GM21723 (cell line): ENCODE results near the gene PMFBP1.

Experiments
- ATAC-seq: cut with Tn5 transposase; IDR thresholded peaks from one replicate; pipeline ENCODE4 v1.9.1; 2021; ENCODE audit warnings: mild to moderate bottlenecking, moderate library complexity; ENCODE audit not compliant: unreplicated experiment

PMFBP1 gene

DNA sequence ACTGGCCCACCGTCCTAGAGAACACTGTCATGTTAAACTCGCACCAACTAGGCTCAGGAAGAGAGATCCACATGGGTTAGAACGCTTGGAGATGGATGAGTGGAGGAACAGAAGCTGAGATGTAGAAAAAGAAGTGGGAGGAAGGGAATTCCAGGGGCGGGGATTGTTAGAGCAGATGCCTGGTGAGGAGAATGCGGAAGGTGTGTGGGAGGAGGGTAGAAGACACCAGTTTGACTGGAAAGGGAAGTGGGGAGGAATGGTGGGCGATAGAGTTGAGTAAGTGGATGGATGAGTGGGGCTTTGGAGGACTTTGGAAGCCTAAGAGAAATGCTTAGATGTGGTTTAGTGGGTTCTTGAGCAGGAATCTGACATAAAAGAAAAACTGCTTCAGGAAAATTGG is 40.9 kb downstream of the PMFBP1 start:
- ATAC-seq = no peak

DNA sequence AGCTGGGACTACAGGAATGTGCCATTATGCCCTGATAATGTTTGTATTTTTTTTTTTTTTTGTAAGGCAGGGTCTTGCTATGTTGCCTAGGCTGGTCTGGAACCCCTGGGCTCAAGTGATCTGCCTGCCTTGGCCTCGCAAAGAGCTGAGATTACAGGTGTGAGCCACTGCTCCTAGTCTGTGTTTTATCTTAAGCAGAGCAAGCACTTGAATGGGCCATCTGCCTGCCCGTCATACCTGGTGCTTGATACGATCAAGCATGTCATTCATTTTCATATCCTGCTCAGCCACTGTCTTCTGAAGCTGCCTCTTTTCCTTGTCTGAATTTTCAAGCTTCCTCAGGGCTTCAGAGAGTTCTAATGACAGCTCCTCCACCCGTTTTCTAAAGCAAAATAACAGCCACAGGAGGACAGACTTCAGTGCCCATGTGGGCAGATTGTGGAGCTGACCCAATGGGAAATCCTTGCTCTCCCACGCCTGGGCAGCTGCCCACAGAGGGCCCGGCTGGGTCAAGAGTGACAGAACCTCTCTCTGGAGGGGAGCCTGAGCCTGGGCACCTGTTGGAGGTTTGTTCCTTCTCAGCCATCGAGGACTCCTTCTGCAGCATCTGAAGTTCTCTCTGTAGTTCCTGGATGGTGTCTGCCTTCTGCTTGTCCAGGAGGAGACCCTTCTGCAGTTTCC is 41.8 kb downstream of the PMFBP1 start:
- ATAC-seq = no peak

DNA sequence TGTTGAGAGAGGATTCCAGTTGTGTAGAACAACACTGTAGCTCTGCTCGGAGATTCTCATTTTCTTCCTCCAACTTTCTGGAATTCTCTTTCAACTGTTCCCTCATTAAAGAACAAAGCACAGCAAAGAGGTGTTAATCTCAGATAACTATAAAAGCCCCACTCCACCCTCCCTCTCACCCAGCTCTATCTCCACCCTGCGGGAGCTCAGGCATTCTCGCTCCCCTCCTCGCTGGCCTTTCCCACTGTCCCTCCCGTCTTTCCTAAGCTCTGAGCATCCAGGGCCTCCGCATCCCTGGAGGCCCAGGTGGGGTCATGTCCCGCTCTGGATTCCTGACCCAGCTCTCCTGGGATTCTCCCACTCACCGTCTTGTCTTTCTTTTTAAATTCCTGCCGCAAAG is 43.3 kb downstream of the PMFBP1 start:
- no peak for ATAC-seq

DNA sequence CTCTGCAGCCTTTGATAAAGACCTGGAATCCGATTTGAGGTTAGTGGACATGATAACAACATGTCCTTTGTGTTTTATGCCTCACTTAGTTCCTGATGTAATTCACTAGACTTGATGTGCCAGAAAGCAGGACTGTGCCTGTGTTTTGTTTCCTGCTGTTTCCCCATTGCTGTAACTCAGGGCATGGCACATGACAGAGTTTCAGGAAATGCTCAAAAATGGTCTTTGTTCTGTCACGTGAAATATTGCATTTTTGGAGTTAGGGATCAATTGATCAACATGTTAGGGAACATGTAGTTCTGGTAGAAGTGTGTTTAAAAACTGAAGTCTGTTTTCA is 45.6 kb downstream of the PMFBP1 start:
- no peak for ATAC-seq

DNA sequence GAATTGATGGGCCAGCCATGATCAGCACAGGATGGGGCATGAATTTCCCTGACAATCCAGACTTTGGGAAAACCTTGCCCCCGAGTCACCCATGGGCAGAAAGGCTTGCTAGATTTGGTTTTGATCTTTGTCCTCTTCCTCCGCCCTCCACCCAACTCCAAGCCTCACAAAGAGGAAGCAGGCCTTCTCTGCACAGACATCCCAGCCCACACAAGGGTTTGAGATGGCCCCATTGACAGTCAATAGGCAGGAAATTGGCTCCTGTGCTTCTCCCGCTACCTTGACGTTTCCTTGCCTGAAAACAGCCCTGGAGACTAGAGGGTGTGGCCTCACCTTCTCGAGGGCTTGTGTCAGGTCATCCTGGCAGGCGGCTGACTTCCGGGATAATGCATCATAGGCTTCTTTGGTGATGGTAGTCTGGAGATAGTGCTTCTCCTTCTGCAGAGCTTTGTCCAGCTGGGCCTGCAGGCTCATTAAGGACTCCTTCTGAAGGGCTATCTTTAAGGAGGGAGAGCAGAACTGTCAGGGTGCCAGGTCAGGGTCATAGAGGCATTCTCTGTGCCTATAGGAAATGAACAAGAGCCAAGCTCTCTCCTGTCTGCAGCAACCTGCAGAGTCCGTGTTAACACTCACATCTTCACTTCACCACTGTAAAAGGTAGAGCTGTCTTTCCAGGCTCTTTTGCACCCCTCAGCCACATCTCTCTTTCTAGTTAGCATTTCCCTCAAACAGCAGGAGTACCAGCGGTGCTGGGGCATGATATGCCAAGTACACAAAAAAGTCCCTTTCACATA is 46.1 kb downstream of the PMFBP1 start:
- ATAC-seq = no peak

DNA sequence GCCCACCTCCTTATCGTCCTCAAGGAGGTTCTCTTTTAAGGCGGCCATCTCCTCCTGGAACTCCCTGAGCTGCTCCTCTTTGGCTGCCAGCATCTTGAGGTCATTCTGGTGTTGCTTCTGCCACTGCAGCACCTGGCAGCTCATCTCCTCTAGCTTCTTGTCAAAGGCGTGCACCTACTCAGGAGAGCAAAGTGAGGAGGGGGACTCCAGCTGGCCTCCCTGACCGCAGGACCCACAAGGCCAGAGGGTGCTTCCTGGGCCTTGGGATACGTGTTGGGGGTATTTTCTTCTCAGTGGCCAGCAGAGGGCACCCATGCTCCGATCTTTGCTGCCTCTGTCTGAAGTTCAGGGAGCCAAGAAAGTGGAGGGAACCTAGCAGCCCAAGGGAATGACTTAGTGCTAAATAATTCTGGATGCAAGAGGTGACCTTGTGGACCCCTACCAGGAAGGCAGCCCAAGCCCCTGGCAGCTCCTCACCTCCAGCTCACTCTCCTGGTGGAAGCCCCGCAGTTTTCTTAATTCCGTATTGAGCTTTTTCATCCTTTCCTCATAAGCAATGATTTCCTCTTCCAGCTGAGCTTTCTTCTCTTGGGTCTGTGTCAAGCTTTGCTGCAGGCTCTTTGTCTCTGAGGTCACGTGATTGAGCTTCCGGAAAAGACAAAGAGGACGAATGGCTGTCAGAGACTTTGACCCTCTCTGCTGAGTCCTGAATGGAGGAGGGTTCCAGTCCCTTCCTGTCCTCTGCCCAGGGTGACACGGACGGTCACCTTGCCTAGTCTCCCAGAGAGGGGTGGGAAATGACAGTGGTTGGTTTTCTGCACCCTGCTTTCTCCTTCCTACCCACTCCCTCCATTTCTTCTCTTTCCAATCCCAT is 47.0 kb downstream of the PMFBP1 start:
- no peak for ATAC-seq

DNA sequence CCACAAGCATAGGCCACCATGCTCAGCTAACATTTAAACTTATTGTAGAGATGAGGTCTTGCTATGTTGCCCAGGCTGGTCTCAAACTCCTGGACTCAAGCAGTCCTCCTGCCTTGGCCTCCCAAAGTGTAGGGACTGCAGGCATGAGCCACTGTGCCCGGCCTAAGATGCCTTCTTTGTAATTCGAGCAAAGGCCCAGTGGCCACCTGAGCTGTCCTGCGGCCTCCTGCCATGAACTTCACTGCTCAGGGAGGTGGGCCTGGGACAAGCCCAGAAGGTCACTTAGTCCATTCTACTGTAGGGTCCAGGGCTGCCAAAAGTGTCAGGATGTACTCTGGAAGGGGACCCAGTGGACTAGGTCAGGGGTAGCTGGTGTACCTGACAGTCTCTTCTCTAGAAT is 47.8 kb downstream of the PMFBP1 start:
- no peak for ATAC-seq

DNA sequence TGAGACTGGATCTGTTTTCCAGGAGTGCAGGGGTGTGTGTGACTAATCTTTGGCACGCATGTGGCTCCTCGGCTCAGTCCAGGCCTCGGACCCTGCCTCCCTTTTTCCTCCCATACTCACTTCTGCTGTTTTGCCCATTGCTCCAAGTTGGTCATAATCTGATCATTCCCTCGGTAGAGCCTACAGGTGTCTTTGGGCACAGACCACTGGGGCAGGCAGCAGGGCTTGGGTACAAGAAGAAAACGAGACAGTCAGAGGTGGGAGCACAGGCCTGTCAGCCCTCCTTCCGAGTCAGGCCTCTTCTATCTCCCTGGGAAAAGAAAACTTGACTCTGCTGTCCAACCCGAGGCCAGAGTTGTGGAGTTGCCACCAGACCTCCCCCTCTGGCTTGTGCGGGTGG is 48.5 kb downstream of the PMFBP1 start:
- ATAC-seq = no peak

DNA sequence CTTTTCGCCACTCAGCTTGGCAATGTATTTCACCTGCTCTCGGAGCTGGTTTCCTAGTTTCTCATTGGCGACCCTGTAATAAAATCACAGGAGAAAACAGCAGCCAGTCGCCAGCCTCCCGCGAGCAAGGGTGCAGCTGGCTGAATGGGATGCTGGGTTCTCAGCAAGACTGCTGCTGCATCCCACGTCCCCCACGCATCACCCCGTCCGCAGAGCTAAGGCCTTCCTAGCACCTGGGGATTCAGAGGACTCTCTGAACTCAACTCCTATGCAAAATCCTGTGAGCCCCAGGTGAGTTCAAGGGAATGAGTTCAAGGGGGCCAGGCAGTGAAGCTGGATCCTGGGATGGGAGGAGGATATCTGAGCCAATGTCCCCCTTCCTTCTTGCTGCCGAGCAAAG is 49.0 kb downstream of the PMFBP1 start:
- ATAC-seq = no peak

DNA sequence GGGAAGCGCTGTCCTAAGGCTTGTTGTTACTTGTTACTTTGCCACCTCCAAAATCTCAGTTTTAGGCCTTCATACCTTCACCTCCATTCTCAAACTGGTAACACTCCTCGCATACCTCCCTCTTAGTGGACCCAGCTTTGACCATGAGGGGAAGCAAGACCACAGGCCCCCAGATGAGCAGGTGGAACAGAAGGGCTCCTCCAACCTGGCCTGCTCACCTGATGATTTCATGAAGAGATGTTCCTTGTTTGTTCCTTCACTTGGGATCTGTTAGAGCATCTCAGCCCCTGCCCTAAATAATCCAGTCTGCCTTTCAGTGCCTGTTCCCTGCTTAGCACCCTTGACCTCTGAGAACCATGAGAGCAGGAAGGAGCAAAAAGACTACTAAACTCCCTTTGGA is 49.6 kb downstream of the PMFBP1 start:
- ATAC-seq = no peak

DNA sequence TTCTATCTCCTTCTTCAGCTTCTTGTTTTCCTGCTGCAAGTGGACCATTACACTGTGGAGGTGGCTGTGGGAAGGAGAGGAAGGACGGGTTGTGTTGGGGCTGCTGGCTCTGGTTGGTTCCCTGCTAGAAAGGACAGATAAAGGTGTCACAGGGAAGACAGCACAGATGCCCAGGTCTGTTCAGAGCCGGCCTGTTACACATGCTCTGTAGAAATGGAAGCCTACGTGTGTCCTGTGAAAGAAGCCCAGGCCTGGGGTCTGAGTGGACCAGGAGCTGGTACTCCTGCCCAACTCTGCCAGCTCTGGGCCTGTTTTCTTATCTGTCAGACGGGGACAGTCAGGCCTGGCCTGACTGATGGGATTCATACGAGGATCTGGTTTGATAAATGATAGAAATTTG is 51.9 kb downstream of the PMFBP1 start:
- ATAC-seq = no peak

DNA sequence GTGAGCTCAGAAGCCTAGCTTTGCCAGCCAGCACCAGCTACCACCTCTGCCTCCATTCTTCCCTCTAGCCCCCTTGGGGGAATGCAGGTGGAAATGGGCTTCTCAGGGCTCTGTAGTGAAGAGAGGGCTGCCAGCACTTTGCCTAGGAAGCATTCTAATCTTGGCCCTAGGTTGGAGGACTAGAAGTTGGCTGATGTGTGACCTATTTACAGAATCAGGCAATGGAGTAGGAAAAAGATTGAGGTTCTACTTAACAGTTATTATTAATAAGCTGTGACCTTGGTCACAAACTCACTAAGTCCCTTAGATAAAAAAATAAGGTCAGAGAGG is 58.4 kb downstream of the PMFBP1 start:
- no peak for ATAC-seq

DNA sequence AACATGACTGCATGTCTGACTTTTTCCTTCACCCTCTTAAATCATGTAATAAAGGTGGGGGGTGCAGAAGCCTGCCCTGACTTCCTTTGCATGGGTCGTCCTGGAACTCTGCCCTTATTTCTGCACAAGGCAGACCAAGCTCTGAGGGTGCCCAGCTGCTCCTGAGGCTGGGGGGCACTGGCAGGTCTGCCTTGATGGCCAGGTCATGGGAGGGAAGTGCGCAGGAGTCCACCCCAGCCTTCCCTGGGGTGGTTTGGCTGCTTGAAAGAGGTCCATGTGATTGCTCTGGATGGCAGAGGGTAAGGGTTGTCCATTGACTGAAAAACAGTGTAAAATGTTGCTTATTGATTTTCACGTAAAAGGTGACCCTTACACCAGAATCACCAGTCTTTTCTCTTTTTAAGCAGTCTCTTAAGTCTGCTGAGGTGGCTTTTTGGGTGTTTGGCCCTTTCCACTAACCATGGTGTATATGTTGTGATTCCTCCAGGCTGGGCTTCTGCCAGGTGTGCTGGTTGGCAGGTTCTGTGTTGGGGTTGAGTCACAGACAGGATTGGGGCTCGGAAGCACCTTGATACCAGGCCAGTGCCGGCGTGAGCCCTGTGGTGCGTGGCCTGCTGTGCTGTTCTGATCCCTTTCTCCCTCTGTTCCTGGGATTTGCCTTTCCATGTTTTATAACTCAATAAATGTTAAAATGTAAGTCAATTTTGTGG is 58.9 kb downstream of the PMFBP1 start:
- ATAC-seq = no peak

DNA sequence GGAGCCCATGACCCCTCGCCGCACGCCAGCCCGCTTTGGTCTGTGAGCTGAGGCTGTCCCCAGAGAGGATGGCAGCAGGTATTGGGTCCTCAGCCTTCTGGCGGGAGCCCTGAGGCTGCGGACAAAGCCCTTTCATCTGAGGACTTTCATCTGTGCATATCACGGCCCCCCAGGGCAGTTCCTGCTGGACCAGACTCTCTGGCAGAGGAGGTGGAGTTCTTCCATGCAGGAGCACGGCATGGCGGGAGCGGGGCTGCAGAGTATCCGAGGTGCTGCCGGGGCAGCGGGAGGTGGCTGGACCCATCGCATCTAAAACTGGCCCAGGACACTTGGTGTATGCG is 59.5 kb downstream of the PMFBP1 start:
- no peak for ATAC-seq

DNA sequence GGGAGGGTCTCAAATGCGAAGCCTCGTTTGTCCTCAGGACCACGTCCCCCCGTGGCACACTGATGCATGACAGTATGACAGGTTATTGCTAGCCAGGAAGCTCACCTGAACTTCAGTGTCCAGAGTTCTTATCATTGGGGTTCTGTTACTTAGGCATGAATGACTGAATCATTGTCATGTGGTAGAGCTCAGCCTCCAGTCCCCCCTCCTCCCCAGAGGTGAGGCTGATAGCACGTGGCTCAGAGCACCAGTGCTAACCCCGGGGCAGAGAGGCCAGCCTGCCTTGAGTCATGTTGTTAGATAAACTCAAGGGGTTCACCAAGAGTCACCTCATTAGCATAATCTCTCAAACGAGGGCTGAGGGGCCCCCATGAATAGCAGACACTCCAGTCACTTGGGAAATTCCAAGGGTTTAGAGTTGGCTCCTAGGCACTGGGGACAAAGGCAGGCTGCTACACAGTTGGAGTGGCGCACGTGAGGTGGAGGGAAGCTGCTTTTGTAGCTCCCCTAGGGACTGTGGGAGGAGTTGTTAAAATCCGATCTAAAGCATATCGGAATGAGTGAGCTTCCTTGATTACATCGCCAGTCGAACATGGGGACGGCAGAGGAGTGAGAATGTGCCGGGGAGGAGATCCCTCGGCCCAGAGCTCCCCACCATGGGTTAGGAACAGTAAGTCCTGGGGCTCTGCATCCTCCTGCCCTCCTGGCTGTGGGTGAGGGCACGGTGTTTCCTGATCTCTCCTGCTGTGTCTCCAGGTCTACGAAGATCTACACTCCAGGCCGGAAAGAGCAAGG is 60.1 kb downstream of the PMFBP1 start:
- no peak for ATAC-seq

DNA sequence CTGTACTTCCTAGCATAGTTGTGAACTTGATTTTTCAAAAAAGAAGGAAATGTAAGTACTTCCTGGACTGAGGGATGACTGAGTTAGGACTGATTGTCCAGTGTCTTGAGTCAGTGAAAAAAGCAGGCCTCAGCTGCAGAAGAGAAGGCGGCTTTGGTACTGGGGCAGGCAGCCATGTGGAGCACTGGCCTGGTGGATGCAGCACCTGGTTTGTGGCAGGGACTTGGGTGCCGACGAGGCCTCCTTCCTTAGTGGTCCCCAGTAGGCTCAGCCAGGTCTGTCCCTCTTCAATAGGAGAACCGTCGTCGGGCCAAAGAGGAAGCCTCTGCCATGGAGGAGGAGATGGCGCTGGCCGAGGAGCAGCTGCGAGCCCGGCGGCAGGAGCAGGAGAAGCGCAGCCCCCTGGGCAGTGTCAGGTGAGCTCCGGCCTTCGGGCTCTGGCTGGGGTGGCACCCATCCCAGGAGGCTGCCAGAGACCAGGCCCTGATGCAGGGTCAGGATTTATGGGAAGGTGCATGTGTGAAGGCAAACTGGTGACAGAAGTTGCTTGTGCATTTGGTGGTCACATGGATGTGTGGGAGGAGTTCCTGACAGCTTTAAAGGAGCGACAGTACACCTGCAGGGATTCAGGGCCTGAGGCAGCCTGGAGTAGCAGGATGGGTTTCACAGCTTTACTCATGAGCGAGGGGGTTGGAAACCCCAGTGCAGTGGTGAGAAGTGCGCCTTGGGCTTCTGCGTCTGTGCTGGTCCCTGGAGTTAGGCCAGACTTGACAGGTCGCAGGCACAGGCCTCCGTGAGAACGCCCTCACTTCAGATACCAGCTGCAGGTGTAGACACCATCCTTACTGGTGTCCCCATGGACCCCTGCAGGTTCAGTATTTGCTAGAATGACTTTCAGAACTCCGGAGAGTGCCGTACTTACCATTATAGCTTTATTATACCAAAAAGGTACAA is 61.0 kb downstream of the PMFBP1 start:
- no peak for ATAC-seq

DNA sequence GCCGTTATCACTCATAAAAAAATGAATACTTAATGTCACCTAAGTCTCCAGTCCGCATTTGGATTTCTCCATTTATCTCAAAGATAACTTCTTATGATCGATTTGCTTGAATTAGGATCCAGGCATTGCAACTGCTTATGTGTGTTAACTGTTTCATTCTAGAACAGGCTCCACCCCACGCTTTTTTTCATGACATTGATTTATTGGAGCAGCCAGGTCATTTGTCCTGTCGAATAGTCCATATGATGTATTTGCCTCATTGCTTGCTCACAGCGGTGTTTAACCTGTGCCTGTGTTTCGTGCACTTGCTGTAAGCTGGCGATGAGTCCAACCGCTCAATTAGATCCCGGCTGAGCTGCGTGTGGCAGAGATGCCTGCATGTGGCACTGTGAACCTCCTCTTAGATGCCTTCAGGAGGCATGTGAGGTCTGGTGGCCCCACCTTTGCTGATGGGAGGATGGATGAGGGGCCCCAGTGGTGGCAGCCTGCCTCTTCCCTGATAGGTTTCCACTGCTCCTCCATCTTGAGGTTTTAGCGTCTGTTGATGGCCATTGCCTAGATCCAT is 61.9 kb downstream of the PMFBP1 start:
- no peak for ATAC-seq

DNA sequence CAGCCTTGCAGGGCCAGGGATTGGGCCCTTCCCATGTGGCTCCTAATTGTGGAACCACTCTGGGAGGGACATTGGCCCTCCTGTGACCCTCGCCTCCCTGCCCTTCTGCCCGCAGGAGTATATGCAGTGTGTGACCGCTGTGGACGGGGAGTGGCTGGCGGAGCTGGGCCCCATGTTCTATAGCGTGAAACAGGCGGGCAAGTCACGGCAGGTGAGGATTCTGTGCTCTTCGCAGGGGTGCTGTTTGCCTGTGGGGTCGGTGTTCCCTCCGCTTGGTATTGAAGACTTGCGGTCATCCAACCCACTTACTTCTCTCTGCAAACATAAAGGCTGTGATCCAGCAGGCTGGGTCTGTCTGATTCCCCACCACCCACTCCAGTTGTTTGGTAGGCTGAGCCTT is 62.7 kb downstream of the PMFBP1 start:
- ATAC-seq = no peak
